ENCODE results near the gene EHD3.

DNA sequence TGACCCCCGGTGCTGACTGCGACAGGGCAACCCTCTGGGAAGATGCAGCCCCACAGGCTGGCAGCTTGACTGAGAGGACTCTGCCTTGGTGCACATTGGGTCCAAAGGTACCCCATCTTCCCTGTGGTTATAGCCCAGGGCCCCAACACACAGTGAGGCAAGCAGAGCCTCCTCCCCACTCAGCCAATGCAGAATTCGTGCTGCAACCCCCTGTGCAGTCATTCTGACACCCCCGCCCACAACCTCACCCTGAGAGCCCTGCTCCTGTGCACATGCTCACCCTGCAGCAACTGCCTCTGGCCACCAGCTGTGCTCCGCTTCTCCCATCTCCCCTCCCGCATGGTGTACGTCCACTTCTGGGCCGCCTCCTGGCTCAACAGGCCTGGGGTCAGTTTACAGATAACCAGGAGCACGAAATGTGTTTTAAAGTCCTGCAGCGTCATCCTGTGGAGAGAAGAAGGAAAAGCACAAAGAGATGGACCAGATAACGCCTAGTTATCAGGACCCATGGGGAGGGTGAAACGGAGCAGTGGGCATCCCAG lies 41.0 kb upstream of the EHD3 start:
- TF ChIP-seq, protein P1, sequence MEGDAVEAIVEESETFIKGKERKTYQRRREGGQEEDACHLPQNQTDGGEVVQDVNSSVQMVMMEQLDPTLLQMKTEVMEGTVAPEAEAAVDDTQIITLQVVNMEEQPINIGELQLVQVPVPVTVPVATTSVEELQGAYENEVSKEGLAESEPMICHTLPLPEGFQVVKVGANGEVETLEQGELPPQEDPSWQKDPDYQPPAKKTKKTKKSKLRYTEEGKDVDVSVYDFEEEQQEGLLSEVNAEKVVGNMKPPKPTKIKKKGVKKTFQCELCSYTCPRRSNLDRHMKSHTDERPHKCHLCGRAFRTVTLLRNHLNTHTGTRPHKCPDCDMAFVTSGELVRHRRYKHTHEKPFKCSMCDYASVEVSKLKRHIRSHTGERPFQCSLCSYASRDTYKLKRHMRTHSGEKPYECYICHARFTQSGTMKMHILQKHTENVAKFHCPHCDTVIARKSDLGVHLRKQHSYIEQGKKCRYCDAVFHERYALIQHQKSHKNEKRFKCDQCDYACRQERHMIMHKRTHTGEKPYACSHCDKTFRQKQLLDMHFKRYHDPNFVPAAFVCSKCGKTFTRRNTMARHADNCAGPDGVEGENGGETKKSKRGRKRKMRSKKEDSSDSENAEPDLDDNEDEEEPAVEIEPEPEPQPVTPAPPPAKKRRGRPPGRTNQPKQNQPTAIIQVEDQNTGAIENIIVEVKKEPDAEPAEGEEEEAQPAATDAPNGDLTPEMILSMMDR (conservative IDR thresholded peaks at IDR 0.05; ENCODE audit: low read depth, low read length): no peak
- TF ChIP-seq MAFK (IDR thresholded peaks at IDR 0.05; ENCODE audit: low read depth, low read length) (no peak), CEBPB (IDR thresholded peaks at IDR 0.05; ENCODE audit: low read depth, low read length) (no peak), POLR2A (IDR thresholded peaks at IDR 0.05; ENCODE audit: low read depth, low read length) (no peak), MXI1 (IDR thresholded peaks at IDR 0.05; ENCODE audit: borderline replicate concordance, low read depth, low read length) (no peak), SMC3 (IDR thresholded peaks at IDR 0.05; ENCODE audit: low read depth, low read length) (no peak), USF2 (IDR thresholded peaks at IDR 0.05; ENCODE audit: low read depth, low read length) (no peak), FOS (IDR thresholded peaks at IDR 0.05; ENCODE audit: low read depth, low read length) (no peak), RAD21 (IDR thresholded peaks at IDR 0.05; ENCODE audit: low read length) (no peak), BHLHE40 (IDR thresholded peaks at IDR 0.05; ENCODE audit: low read depth, low read length) (no peak), CHD1 (IDR thresholded peaks at IDR 0.05; ENCODE audit: low read depth, low read length) (no peak), MAZ (IDR thresholded peaks at IDR 0.05; ENCODE audit: borderline replicate concordance, low read depth, low read length) (no peak)
- TF ChIP-seq, protein P2, sequence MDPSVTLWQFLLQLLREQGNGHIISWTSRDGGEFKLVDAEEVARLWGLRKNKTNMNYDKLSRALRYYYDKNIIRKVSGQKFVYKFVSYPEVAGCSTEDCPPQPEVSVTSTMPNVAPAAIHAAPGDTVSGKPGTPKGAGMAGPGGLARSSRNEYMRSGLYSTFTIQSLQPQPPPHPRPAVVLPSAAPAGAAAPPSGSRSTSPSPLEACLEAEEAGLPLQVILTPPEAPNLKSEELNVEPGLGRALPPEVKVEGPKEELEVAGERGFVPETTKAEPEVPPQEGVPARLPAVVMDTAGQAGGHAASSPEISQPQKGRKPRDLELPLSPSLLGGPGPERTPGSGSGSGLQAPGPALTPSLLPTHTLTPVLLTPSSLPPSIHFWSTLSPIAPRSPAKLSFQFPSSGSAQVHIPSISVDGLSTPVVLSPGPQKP (IDR thresholded peaks at IDR 0.05; ENCODE audit: borderline replicate concordance, low read depth, low read length): no peak
